OCI-M2 (cell line): ENCODE measurements around the gene KCNK6.
A peak's percentile ranks its signal among the peaks of the same experiment; 100 is the strongest.
"Not testable (repeated sequence)": the region's sequence is repeated elsewhere in the genome, so short reads cannot be mapped to it uniquely, and the experiment has no call there.

Experiments used
- DNase-seq: peaks from one replicate; lab custom pipeline; 2025; ENCODE audit not compliant: unreplicated experiment; lab: John Stamatoyannopoulos, UW

KCNK6 gene

GRCh38 chr19:38321646-38322196 is 2.1 kb downstream of the KCNK6 start:
- no peak for DNase-seq

GRCh38 chr19:38323291-38323690 is 3.6 kb downstream of the KCNK6 start:
- no peak for DNase-seq

- DNase-seq = no peak
These were observed 4.8 kb downstream of the KCNK6 start for GRCh38 chr19:38324431-38324830.

GRCh38 chr19:38326591-38326990 is 6.9 kb downstream of the KCNK6 start:
- no peak for DNase-seq

GRCh38 chr19:38329651-38330050 is 10.0 kb downstream of the KCNK6 start:
- no peak for DNase-seq

DNA sequence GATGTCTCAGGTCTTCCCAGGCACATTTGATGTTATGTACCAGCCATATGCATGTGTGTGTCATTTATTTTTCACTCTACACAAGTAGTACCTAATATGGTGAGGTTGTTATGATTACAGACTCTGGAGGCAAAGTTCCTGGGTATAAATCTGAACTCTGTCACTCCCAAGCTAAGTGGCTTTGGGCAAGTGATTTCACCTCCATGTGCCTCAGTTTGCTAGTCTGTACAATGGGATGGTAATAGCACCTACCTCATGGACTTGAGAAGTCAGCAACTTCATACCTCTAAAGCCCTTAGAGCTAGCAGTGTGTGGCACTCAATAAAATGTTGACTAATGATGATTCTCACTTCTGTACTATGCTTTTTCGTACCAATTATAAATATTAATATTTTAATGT is 12.1 kb downstream of the KCNK6 start:
- no peak for DNase-seq

DNA sequence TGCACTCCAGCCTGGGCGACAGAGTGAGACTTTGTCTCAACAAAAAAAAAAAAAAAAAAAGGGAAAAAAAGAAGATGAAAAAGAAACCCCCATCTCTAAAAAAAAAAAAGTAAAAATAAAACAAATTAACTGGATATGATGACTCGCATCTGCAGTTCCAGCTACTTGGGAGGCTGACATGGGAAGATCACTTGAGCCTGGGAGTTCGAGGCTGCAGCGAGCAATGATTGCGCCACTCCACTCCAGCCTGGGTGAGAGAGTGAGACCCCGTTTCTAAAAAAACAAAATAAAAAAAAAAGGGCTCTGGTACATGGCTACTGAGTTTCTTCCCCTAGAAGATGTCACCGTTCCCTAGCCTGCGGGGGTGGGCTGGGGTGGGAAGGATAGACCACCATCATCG is 13.6 kb downstream of the KCNK6 start:
- DNase-seq = no peak

- peak; percentile 91 for DNase-seq
These were observed 16.4 kb downstream of the KCNK6 start for GRCh38 chr19:38335949-38336637.

GRCh38 chr19:38336638-38337359 is 17.2 kb downstream of the KCNK6 start:
- DNase-seq = peak; percentile 99

DNA sequence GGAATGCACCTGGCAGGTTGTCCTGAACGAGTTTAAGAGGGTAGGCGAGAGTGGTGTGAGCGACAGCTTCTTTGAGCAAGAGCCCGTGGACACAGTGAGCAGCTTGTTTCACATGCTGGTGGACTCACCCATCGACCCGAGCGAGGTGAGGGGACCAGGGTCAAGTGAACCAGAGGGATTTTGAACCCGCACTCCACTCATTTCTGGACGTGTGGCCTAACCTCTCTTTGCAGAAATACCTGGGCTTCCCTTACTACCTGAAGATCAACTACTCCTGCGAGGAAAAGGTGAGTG is 17.7 kb downstream of the KCNK6 start:
- no peak for DNase-seq

DNA sequence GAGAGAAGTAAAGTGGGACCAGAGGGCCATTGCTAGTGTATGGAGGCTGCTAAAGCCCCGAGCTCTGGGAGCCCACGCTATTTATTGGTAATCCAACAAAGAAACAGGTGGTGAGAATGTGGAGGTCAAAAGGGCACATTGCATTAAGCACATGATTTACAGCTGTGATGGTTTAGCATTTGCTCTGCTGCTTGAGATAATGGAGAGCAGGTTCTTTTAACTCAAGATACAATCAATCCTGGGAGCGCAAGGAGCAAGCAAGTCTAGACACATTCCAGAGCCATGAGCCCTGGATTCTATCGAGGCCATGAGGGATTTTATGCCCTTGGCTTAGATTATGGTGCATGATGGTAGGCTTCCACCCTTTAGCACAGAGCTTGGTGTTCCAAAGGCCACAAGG is 19.4 kb downstream of the KCNK6 start:
- DNase-seq = not testable (repeated sequence)

DNA sequence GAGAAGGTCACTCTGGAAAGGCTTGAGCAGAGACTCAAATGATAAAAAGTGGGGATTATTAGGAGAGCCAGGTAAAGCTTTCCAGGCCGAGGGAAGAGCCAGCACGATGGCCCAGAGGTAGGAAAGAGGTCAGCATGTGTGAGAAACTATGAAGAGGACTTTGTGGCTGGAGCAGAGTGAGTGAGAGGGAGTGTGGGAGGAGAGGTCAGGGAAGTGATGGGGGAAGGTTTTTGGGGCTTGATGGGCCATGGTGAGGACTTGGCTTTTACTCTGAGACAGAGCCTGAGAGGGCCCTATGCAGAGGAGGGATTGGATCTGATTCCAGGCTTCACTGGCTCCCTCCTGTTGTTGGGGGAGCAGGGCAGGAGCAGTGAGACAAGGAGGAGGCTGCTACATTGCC is 21.3 kb downstream of the KCNK6 start:
- DNase-seq = no peak

DNA sequence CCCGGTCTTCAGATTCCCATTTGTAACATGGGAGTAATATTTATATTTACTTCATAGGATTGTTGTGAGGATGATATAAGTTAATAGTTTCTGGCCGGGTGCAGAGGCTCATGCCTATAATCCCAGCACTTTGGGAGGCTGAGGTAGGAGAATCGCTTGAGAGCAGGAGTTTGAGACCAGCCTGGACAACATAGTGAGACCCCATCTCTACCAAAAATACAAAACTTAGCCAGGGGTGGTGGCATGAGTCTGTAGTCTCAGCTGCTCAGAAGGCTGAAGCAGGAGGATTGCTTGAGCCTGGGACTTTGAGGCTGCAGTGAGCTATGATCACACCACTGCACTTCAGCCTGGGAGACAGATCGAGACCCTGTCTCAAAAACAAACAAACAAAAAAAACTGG is 27.2 kb downstream of the KCNK6 start:
- DNase-seq = no peak

GRCh38 chr19:38350883-38351282 is 31.2 kb downstream of the KCNK6 start:
- no peak for DNase-seq

DNA sequence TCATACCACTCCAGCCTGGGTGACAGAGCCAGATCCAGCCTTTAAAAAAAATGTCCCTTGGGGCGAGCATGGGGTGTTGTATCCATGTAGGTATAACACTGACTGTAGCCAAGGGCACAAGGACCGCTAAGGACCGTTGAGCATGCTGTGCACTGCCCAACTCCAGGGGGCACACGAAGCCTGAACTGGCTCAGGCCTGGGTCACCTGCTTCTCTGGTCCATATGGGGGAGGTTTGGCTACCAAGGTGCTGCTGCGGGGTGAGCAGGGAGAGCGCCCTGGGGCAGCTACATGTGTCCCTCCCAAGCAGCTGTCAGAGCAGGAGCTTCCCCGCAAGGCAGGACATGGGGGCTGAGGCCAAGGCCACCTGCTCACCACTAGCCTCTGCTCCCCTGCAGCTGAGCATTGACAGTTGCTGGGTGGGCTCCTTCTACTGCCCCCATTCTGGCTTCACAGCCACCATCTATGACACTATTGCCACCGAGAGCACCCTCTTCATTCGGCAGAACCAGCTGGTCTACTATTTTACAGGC is 32.3 kb downstream of the KCNK6 start:
- DNase-seq = no peak

DNA sequence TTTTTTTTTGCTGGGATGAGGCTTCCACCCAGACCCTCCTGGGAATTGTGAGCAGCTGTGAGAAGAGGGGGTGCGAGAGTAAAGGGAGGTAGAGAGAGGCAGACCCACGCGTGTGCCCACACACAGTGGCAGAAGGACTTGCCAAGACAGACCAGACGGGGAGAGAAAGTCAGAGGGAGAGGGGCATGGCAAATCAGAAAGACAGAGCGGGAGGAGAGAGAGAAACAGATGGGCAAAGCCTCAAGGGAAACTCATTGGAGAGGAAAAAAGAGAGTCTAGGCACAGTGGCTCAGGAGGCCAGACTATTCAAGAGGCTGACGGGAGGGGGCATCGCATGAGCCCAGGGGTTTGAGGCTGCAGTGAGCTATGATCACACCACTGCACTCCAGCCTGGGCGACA is 33.0 kb downstream of the KCNK6 start:
- no peak for DNase-seq

DNA sequence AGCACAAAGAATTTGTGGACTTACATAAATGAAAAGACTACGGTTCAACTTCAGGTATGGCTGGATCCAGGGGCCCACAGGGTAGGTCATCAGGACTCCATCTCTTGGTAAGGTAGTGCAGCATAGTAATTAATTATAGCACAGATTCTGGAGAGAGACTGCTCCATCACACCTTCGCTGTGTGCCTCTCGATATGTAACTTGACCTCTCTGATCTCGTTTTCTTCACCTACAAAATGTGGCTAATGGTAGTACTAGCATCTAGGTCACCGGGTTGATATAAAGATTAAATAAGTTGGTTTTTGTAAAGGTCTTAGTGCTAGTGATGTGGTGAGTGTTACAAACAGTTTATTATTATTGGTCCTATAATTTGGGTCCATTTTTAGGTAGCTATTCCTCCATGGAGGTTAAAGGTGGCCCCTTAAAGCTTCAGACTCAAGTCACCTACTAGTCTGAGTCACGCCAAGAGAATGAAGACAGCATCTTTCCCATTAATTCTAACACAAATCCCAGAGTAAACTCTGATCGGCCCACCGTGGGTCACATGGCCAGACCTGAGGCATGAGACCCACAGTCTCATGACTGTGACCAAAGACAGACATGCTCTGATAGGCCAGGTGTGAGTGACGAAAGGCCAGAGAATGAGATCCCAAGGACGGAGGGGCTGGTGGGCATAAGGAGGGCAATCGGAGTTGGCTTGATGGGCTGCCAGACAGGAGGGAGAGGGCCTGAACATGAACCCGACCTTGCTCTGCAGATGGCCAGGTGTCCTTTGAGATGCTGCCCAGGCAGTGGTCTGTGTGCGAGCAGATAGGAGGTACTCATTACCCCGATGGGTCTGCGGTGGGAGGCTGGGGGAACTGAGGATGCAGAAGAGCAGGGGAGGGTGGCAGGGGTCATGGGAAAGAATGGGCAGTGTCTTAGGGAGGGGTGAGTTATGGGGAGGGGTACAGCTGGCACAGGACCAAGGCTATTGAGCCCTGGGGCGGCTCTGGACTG is 36.4 kb downstream of the KCNK6 start:
- DNase-seq = no peak

GRCh38 chr19:38358071-38358470 is 38.4 kb downstream of the KCNK6 start:
- no peak for DNase-seq

GRCh38 chr19:38359242-38360021 is 39.8 kb downstream of the KCNK6 start:
- no peak for DNase-seq

- no peak for DNase-seq
These were observed 40.7 kb downstream of the KCNK6 start for GRCh38 chr19:38360351-38360750.
